ENCODE results near the gene GRK4.
"Not testable (repeated sequence)": the region's sequence is repeated elsewhere in the genome, so short reads cannot be mapped to it uniquely, and the experiment has no call there.

The GRK4 gene

GRCh38 chr4:3043282-3044020 is 80.1 kb downstream of the GRK4 start:
- DNase-seq = no peak

- DNase-seq = no peak
Measured at GRCh38 chr4:3044870-3045819, 81.8 kb downstream of the GRK4 start.

GRCh38 chr4:3046162-3046561 is 82.8 kb downstream of the GRK4 start:
- no peak for DNase-seq

- no peak for DNase-seq
Measured at GRCh38 chr4:3046623-3047022, 83.3 kb downstream of the GRK4 start.

GRCh38 chr4:3047464-3048286 is 84.3 kb downstream of the GRK4 start:
- DNase-seq = no peak

- not testable (repeated sequence) for DNase-seq
Measured at GRCh38 chr4:3051141-3051897, 87.9 kb downstream of the GRK4 start.

- DNase-seq = no peak
Measured at GRCh38 chr4:3054169-3054759, 90.9 kb downstream of the GRK4 start.

- no peak for DNase-seq
Measured at GRCh38 chr4:3059943-3060342, 96.6 kb downstream of the GRK4 start.

- DNase-seq = no peak
Measured at GRCh38 chr4:3060946-3061345, 97.6 kb downstream of the GRK4 start.

GRCh38 chr4:3062471-3062870 is 99.1 kb downstream of the GRK4 start:
- no peak for DNase-seq

- no peak for DNase-seq
Measured at GRCh38 chr4:3065551-3065950, 102.2 kb downstream of the GRK4 start.

- no peak for DNase-seq
Measured at GRCh38 chr4:3066836-3067400, 103.5 kb downstream of the GRK4 start.

GRCh38 chr4:3067473-3068001 is 104.2 kb downstream of the GRK4 start:
- no peak for DNase-seq

GRCh38 chr4:3069661-3070199 is 106.4 kb downstream of the GRK4 start:
- no peak for DNase-seq

- DNase-seq = no peak
Measured at GRCh38 chr4:3070709-3071500, 107.5 kb downstream of the GRK4 start.

- no peak for DNase-seq
Measured at GRCh38 chr4:3071811-3072210, 108.4 kb downstream of the GRK4 start.

- no peak for DNase-seq
Measured at GRCh38 chr4:3073158-3074077, 110.0 kb downstream of the GRK4 start.

- DNase-seq = no peak
Measured at GRCh38 chr4:3074078-3074845, 110.9 kb downstream of the GRK4 start, which contains the start of the genes HTT and HTT-AS. Gene HTT, plus strand, starts transcription at chr4:3074681. Its CDS starts 145 bp downstream, at chr4:3074826. Gene HTT-AS, minus strand, starts transcription at chr4:3074538.
